22Rv1 (cell line): Measurements from ENCODE around the gene ZNF219.

Experiments
- CTCF ChIP-seq: fragments of 450-650 bp; IDR thresholded peaks from 2 replicates; pipeline ENCODE4 v1.5.1; 2017; ENCODE audit warnings: mild to moderate bottlenecking
- ZFX ChIP-seq: fragments of 450-650 bp; IDR thresholded peaks from 2 replicates; pipeline ENCODE4 v1.6.1; 2017; ENCODE audit warnings: antibody characterized with exemption, borderline replicate concordance

- TF ChIP-seq CTCF (no peak), ZFX (no peak)
These were observed 40.4 kb downstream of the ZNF219 start, which contains the start of gene RNASE8 for GRCh38 chr14:21057803-21058675.
